Heart left ventricle (tissue), 13 donors: ENCODE data around the gene TTN.

Experiments used
- POLR2A ChIP-seq, 2 donors: fragments of 450-650 bp; IDR thresholded peaks; one replicate each; pipeline ENCODE4 v1.6.1; 2017; ENCODE audit warnings: antibody characterized with exemption in 2 of 2, mild to moderate bottlenecking in 2 of 2, moderate library complexity in 2 of 2
- TF ChIP-seq, protein P1 (sequence below), 12 donors: fragments of 200-600 bp; sonication (generic) in 4 of 12; IDR thresholded peaks; one replicate each; pipeline versions ENCODE4 v1.5.0 to v1.8.0; 2018 to 2022; ENCODE audit warnings: antibody characterized with exemption in 12 of 12, mild to moderate bottlenecking in 5 of 12
- donor health status: ischemic (EF 13 %, LVEDD 7.1; RV severe dilation, severe dysfunction).
- donor health status: DM: no; HTN: yes; CAD: no.
- donor health status: DM: no; HTN: no; CAD: no.
- donor health status: ischemic (EF 25% LVEDD 6.9; RV normal size, moderate dysfunction).
- donor health status: ischemic (EF 25% LVEDD 5.7; RV mildly dilated, moderate dysfunction).
- donor health status: ischemic (EF 35%, LVEDD 5.7; RV mildly dilated, moderate dysfunction).
- donor health status: nonischemic (EF 11% LVEDD 7.7; RV severe dilation, severe dysfunction).
- donor health status: DM: yes; HTN: yes; CAD: no.
- donor health status: PGD.
- donor health status: ischemic (EF 29% LVEDD 5.4; RV normal size, mild dysfunction).
- donor health status: nonischemic (EF 23%, LVEDD 6.1; RV moderate dilation, normal function).

DNA sequence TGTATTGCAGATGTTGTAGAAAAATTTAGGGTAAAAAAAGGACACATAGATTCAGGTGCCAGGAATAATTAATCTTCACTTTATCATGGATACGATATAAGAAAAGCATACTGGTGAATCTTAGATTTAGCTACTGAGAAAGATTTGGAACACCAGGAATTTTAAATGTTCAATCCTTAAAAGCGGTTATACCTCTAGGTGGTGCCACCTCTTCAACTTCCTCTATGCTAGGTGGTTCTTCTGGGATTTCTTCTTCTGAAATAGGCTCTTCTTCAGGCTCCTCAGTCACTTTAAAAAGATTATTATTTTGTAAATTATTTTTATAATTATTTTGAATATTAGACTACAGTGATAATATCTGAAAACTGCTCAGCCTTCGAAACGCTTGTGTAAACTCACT is 133.1 kb downstream of the TTN start:
- TF ChIP-seq, protein P1, sequence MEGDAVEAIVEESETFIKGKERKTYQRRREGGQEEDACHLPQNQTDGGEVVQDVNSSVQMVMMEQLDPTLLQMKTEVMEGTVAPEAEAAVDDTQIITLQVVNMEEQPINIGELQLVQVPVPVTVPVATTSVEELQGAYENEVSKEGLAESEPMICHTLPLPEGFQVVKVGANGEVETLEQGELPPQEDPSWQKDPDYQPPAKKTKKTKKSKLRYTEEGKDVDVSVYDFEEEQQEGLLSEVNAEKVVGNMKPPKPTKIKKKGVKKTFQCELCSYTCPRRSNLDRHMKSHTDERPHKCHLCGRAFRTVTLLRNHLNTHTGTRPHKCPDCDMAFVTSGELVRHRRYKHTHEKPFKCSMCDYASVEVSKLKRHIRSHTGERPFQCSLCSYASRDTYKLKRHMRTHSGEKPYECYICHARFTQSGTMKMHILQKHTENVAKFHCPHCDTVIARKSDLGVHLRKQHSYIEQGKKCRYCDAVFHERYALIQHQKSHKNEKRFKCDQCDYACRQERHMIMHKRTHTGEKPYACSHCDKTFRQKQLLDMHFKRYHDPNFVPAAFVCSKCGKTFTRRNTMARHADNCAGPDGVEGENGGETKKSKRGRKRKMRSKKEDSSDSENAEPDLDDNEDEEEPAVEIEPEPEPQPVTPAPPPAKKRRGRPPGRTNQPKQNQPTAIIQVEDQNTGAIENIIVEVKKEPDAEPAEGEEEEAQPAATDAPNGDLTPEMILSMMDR (IDR thresholded peaks at IDR 0.05) = peak in 1 of 12 donors; percentile 11
- no peak for TF ChIP-seq POLR2A (IDR thresholded peaks at IDR 0.05)
